Panc1 (cell line): Measurements from ENCODE around the gene SYAP1. TPM values are rescaled to one million over a fixed set of nuclear protein-coding genes. Genes with fewer than 3 reads are reported as not detected.

Source experiments
- ATAC-seq: fragments of 200-7000 bp; cut with Tn5 transposase; 2 replicates; pipeline ENCODE4 v1.9.1; 2020; ENCODE audit warnings: mild to moderate bottlenecking, moderate library complexity
- BruUV-seq: library from RNA; stranded (reverse); fragments of 400-500 nt; replicated peaks from 2 replicates; lab custom pipeline; 2021; lab: Mats Ljungman, UMichigan
- CTCF ChIA-PET: fragments of 300-600 bp; sonication (Branson Sonifier 250); formaldehyde crosslinking; loops from one replicate; lab custom pipeline; 2022; ENCODE audit warnings: antibody characterized with exemption; lab: Charles Lee
- POLR2A ChIA-PET: fragments of 300-600 bp; sonication (Branson Sonifier 250); formaldehyde crosslinking; loops from one replicate; lab custom pipeline; 2022; ENCODE audit warnings: antibody characterized with exemption; lab: Charles Lee
- DNase-seq: peaks from one replicate; pipeline ENCODE4 v3.0.0-alpha.2; 2010; ENCODE audit warnings: low read depth, low spot score
- H3K27ac ChIP-seq: 2 replicates; pipeline ENCODE4 v1.5.1; 2011; ENCODE audit warnings: mild to moderate bottlenecking, low read length, inconsistent platforms
- H3K27me3 ChIP-seq: fragments of 200-500 bp; sonication (Bioruptor generic); 2 replicates; pipeline ENCODE4 v1.6.0; 2014; ENCODE audit warnings: low read length, inconsistent platforms; ENCODE audit not compliant: control insufficient read depth, insufficient read depth
- H3K36me3 ChIP-seq: fragments of 200-500 bp; sonication (Bioruptor generic); 2 replicates; pipeline ENCODE4 v1.5.1; 2014; ENCODE audit warnings: inconsistent platforms, mild to moderate bottlenecking, low read length, moderate library complexity; ENCODE audit not compliant: control insufficient read depth, insufficient read depth
- H3K4me1 ChIP-seq: 2 replicates; pipeline ENCODE4 v1.5.1; 2011; ENCODE audit warnings: inconsistent platforms, mild to moderate bottlenecking, low read length, moderate library complexity; ENCODE audit not compliant: control insufficient read depth, insufficient read depth
- H3K4me3 ChIP-seq, 2 experiments: 2 replicates each; pipeline ENCODE4 v1.5.1; 2011 to 2012; ENCODE audit warnings: low read depth in 2 of 2, low read length in 2 of 2, mild to moderate bottlenecking in 2 of 2, inconsistent platforms in 1 of 2, moderate library complexity in 1 of 2
- H3K9me3 ChIP-seq: fragments of 200-500 bp; sonication (Bioruptor generic); 2 replicates; pipeline ENCODE4 v1.5.1; 2014; ENCODE audit warnings: low read depth, mild to moderate bottlenecking, inconsistent platforms, low read length, moderate library complexity; ENCODE audit not compliant: control insufficient read depth, insufficient read depth
- CTCF ChIP-seq: fragments of 450-650 bp; IDR thresholded peaks from 2 replicates; pipeline ENCODE4 v1.5.1; 2017; ENCODE audit warnings: mild to moderate bottlenecking
- POLR2AphosphoS5 ChIP-seq: IDR thresholded peaks from 2 replicates; pipeline ENCODE4 v1.6.1; 2012; ENCODE audit warnings: mild to moderate bottlenecking, low read depth, low read length, moderate library complexity
- SIN3A ChIP-seq: IDR thresholded peaks from 2 replicates; pipeline ENCODE4 v1.6.1; 2012; ENCODE audit warnings: low read depth, mild to moderate bottlenecking, low read length, moderate library complexity, borderline replicate concordance; ENCODE audit not compliant: insufficient read depth
- TCF7L2 ChIP-seq: IDR thresholded peaks from 2 replicates; pipeline ENCODE4 v1.6.1; 2011; ENCODE audit warnings: mild to moderate bottlenecking, low read depth, low read length, inconsistent platforms
- in situ Hi-C: cut with HindIII; loops from 2 replicates; pipeline ENCODE4 v1.10.0; 2016; ENCODE audit warnings: low sequenced_read_pairs, low pct_unique_long_range_greater_than_20kb
- intact Hi-C: fragments of 100-400 bp; cut with micrococcal nuclease; formaldehyde crosslinking; loops from one replicate; pipeline ENCODE4 v1.10.0; 2022; ENCODE audit not compliant: unreplicated experiment
- total RNA-seq: library from RNA; stranded (reverse); gene quantifications from one replicate; pipeline ENCODE4 v1.2.1, GENCODE V29; 2021; ENCODE audit not compliant: unreplicated experiment
- TF ChIP-seq, protein P1 (sequence below), 2 experiments: IDR thresholded peaks; 2 replicates each; pipeline ENCODE4 v1.6.1; 2011 to 2012; ENCODE audit warnings: low read depth in 2 of 2, control low read depth in 1 of 2, low read length in 1 of 2, mild to moderate bottlenecking in 1 of 2, moderate library complexity in 1 of 2; ENCODE audit not compliant: insufficient read depth in 1 of 2

The SYAP1 gene
- total RNA-seq, 1 experiment from 2014 or later, result 23.4 TPM

- H3K27me3 ChIP-seq, result no peaks in the 10 kb centered on the region
- intact Hi-C loops, result no loop called here
- no TSS peak for BruUV-seq
- no peak for TF ChIP-seq TCF7L2
- TF ChIP-seq CTCF, result no peak
- TF ChIP-seq SIN3A, result no peak
- TF ChIP-seq POLR2AphosphoS5, result no peak
- TF ChIP-seq, protein P1, sequence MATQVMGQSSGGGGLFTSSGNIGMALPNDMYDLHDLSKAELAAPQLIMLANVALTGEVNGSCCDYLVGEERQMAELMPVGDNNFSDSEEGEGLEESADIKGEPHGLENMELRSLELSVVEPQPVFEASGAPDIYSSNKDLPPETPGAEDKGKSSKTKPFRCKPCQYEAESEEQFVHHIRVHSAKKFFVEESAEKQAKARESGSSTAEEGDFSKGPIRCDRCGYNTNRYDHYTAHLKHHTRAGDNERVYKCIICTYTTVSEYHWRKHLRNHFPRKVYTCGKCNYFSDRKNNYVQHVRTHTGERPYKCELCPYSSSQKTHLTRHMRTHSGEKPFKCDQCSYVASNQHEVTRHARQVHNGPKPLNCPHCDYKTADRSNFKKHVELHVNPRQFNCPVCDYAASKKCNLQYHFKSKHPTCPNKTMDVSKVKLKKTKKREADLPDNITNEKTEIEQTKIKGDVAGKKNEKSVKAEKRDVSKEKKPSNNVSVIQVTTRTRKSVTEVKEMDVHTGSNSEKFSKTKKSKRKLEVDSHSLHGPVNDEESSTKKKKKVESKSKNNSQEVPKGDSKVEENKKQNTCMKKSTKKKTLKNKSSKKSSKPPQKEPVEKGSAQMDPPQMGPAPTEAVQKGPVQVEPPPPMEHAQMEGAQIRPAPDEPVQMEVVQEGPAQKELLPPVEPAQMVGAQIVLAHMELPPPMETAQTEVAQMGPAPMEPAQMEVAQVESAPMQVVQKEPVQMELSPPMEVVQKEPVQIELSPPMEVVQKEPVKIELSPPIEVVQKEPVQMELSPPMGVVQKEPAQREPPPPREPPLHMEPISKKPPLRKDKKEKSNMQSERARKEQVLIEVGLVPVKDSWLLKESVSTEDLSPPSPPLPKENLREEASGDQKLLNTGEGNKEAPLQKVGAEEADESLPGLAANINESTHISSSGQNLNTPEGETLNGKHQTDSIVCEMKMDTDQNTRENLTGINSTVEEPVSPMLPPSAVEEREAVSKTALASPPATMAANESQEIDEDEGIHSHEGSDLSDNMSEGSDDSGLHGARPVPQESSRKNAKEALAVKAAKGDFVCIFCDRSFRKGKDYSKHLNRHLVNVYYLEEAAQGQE (IDR thresholded peaks at IDR 0.05; ENCODE audit: insufficient read depth in 1 of 2, low read depth in 2 of 2, low read length in 1 of 2), result no peak
- H3K36me3 ChIP-seq, result no peaks in the 10 kb centered on the region; the same call in 1 of the 2 replicates
- CTCF ChIA-PET, result no interaction called here
- ATAC-seq (no peak), DNase-seq (no peak)
- H3K9me3 ChIP-seq, result no peaks in the 10 kb centered on the region
- POLR2A ChIA-PET, result no interaction called here
- in situ Hi-C loops, result no loop called here
- no peak overlapping the region for H3K27ac ChIP-seq
- no peak overlapping the region for H3K4me3 ChIP-seq
- H3K4me1 ChIP-seq, result no peaks in the 10 kb centered on the region
These were observed 17.6 kb downstream of the SYAP1 start for GRCh38 chrX:16737024-16737423.

GRCh38 chrX:16739574-16739973 is 20.2 kb downstream of the SYAP1 start:
- Histone ChIP-seq H3K27ac (no peak overlapping the region), H3K4me3 (no peak overlapping the region), H3K9me3 (no peaks in the 10 kb centered on the region), H3K27me3 (no peaks in the 10 kb centered on the region), H3K36me3 (no peaks in the 10 kb centered on the region; the same call in 1 of the 2 replicates), H3K4me1 (no peaks in the 10 kb centered on the region)
- DNase-seq (no peak), ATAC-seq (no peak)
- in situ Hi-C loops (no loop called here), intact Hi-C loops (no loop called here)
- TF ChIP-seq POLR2AphosphoS5 (no peak), CTCF (no peak)
- BruUV-seq, result no TSS peak
- ChIA-PET POLR2A (no interaction called here), CTCF (no interaction called here)
